Choroid plexus epithelial cell (primary cell): ENCODE data around the gene COG5.

ENCODE experiments used
- DNase-seq: peaks from one replicate; pipeline ENCODE4 v3.0.0-alpha.2; 2010; ENCODE audit warnings: low read depth
- H3K4me3 ChIP-seq: 2 replicates; pipeline ENCODE4 v1.5.1; 2011; ENCODE audit warnings: low read depth, mild to moderate bottlenecking, control low read depth, low read length, moderate library complexity
- CTCF ChIP-seq: conservative IDR thresholded peaks from 2 replicates; pipeline ENCODE4 v1.5.1; 2011; ENCODE audit warnings: low read depth, mild to moderate bottlenecking, control low read depth, inconsistent platforms, low read length, moderate library complexity

COG5 gene

DNA sequence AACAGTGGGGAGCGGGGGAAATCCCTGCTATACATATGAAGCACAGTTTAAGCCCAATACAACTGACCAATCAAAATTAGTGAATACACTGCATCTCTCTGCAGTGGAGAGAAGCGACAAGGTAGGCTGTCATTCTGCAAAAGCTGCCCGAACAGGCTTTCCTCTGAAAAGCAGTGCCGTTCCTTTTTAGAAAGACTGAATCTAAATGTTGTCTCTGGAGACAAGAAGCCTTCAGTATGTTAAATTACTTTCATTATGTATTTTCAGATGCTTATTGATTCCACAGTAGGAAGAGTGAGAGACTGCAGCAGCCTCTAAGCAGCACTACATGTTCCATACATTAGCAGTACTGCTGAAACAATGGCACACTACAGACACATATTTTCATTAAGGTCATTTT lies 93.8 kb downstream of the COG5 start, which contains the start of gene GPR22:
TSS of gene GPR22 (plus strand) at position 129 of the 400 bp plus-strand sequence. CDS start 4,004 bp downstream, outside the sequence.
- DNase-seq: no peak
- TF ChIP-seq CTCF: no peak
- H3K4me3 ChIP-seq: no peak within 1 kb of the TSS

DNA sequence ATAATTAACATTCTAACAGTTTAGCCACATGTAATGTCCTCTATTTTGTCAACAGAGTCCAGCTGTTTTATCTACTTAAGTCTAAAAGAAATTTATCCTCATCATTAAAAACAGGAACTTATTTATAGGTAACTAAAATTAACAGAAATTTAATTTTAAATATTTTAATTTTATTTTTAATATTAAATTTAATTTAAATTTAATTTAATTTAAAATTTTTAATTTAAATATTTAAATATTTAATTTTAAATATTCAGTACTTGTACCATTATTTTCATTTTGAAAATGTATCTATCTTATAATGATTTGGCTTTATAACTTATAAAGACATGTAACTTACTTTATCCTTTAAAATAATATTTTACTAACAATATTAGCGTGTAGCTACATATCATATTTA lies 94.9 kb downstream of the COG5 start:
- no peak overlapping the region for H3K4me3 ChIP-seq
- no peak for TF ChIP-seq CTCF
- no peak for DNase-seq

- H3K4me3 ChIP-seq: no peak overlapping the region
- DNase-seq: no peak
- no peak for TF ChIP-seq CTCF
Measured at GRCh38 chr7:107467972-107468371, 95.7 kb downstream of the COG5 start.

DNA sequence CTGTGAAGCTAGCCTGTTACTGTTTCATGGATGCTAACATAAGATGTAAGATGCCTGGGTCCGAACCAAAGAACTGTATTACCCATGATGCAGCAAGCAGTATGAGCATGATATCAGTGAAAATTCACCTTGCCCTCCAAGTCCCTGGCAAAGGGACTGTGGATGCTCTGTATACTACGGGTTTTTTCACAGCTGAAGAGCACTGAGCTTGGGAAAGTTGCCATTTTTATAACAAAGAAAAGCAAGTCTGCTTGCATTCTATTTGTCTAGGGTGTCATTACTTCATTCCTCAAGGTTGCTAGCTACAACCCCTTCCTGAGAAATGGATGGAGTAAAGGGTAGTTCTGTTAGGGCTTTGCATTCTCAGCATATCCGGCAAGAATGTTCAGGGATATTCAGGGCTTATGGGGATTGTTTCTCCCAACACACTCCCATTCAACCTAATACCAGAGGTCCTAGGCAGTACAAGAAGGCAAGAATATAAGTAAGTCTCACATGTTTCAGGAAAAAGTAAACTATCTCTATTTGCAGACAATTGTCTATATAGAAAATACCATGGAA lies 99.0 kb downstream of the COG5 start:
- H3K4me3 ChIP-seq: no peak overlapping the region
- no peak for TF ChIP-seq CTCF
- DNase-seq: no peak

DNA sequence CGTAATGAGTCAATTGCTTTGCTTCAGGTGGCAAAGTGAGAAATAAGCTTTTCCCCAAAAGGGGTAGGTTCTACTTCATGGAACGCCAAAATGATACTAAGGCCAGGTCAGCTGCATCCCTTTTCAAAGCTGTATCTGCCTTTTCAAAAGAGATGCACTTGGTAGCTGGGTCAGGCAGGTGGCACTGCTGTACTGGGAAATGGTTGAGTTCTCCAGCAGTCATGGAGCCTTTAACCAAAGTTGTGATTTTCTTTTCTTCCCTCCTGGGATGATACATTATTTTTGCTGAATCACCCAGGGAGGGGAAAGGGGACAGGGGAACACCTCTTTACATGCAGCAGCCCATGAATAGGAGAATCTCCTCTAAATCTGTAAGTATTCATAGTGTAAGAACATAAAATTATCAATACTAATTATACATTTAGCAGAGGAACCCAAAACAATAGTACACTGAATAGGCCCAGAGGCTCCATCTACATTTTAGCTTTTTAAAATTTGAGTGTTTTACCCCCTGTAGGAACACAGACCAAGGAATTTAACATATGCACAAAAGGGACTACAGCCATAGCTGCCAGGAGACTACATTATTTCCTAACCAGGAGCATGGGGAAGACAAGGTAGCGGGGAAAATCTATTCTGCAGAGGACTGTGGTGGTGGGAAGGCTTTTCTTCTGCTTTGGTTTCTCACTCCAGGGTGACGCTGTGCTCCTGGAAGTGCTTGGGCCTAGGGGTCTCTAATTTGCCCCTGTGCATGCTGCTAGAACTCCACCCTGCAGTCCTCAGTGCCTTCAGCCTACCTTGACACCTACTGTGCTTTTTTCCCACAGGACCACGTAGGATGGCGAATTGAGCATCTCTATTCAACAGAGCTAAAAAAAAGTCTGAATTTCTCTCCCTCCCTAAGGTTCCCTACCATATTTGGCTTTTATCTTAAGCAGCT lies 100.3 kb downstream of the COG5 start:
- TF ChIP-seq CTCF: peak; percentile 95
- DNase-seq: peak; percentile 88
- no peak overlapping the region for H3K4me3 ChIP-seq

- no peak overlapping the region for H3K4me3 ChIP-seq
- DNase-seq: no peak
- no peak for TF ChIP-seq CTCF
Measured at GRCh38 chr7:107461938-107462533, 101.7 kb downstream of the COG5 start.
